SW 1271 (cell line): Measurements from ENCODE around the gene LGR5.
"Not testable (repeated sequence)": the region's sequence is repeated elsewhere in the genome, so short reads cannot be mapped to it uniquely, and the experiment has no call there.

ENCODE experiments used
- DNase-seq, 2 experiments: peaks; one replicate each; lab custom pipeline; 2025; lab: John Stamatoyannopoulos, UW

The LGR5 gene

GRCh38 chr12:71476513-71476912, 36.9 kb downstream of the LGR5 start:
- peak in 1 of 2 experiments; percentile 9 for DNase-seq

DNA sequence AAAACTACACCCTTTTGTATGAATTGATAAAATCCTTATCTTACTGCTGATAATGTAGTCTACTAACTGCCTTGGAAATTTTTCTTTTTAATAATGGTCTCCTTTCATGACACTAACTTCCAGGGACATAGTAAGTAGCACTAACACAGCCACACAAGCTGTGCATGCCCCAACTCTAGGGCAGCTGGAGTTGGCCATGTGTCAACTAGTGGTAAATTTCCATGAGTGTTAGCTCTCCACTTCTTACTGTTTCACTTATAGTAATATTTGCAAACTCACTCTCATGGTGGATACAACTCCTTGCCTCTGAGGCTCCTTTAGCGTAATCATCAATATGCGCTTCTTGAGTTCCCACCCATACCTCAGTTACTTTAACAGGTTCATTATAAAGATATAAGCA, 38.0 kb downstream of the LGR5 start:
- no peak for DNase-seq

DNA sequence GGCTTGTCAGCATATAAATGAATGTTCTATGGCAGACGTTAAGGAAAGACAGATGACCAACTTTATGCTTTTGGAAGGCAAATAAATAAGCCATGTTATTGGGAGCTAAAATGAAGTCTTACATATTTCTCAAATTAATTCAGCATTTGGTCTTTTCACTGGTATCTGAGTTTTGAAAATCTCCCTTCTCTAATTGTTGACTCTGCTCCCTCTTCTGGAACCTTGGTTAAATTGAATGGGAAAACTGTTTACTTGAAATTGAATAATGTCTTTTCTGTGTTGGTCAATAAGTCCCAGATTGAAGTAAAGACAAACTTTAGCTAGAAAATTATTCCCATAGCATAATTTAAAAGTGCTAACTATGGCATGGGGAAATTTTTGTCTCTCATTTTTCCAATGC, 38.7 kb downstream of the LGR5 start:
- DNase-seq, result no peak

DNA sequence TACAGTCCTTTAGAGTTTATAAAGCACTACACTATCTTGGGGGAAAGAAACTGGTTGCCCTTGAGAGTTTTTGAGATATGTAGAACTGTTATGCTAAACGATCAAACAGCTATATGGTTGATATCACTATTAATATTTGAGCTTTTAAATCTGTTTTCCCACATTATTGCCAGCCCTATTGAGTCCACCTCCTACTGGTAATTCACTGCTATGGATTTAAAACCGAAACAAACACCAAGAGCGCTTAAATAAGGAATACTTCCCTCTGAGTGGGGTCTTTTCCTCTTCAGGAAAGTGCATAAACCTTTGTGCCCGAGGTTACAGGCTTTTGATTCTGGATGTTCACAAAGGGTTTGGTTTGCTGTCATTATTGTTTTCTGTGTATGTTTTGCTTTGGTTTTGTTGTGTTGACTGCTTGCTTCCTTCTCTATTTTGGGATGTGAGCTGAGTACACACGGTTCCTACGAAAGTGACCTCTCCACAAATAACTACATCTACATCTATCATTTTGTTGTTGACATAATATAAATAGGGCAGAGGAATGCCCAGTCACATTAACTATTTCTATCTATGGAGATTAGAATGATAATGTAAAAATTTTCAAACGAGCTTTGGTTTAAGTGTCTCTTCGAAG, 44.8 kb downstream of the LGR5 start:
- no peak for DNase-seq

GRCh38 chr12:71490844-71491243, 51.2 kb downstream of the LGR5 start:
- DNase-seq, result not testable (repeated sequence)

- no peak for DNase-seq
These were observed 53.0 kb downstream of the LGR5 start for GRCh38 chr12:71492604-71493003.

- no peak for DNase-seq
These were observed 60.2 kb downstream of the LGR5 start for GRCh38 chr12:71499834-71500233.

DNA sequence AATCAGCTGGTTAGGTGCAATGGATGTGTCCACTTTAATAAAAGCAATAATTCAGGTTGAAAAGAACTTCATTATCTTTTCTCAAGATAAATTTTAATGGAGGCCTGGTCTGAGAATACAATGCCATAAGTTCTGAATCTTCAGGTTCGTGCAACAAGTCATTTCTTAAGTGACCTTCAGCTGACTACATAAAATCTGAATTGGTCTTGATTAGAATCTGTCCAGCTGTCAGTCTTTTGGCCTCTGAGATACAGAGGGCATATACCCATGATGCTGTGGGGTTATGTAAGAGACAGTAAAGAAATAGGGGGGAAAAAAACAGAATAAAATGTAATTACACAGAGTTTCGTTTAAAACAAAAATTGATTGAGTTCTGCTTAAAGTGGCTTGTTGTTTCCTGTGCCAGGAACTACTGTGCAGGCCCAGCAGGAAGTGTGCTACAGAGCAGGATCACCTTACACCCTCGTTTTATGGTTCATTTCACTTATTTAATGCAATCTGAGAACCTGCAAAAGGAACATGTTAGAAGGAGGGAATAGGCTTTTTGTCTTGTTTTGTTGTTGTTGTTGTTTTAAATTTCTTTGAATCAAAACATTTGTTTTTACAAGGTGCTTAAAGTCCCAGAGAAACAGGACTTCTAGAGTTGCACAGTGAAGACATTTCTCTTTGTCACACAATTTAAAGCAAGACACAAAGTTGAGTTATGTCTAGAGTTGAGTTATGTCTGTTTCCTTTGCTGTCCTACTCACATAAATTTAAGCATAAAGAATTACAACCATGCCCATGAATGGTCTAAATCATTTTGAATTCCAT, 64.2 kb downstream of the LGR5 start:
- DNase-seq, result no peak

DNA sequence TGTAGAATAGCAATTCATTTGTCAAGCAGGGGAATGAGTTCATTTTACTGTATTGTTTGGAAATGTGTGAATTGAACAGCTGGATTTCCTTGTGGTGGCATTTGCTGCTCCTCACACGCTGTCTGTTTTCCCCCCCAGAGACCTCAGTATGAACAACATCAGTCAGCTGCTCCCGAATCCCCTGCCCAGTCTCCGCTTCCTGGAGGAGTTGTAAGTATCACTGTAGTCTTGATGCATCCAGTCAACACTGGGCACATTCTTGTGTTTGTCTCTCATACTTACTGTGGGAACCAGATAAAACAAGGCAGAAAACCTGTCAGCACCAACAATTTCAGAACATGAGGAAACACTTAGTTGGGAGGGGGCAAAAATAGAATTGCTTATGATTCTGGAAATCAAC, 64.9 kb downstream of the LGR5 start:
- DNase-seq, result no peak

GRCh38 chr12:71509705-71510104, 70.1 kb downstream of the LGR5 start:
- no peak for DNase-seq

GRCh38 chr12:71517145-71517846, 77.7 kb downstream of the LGR5 start:
- no peak for DNase-seq

DNA sequence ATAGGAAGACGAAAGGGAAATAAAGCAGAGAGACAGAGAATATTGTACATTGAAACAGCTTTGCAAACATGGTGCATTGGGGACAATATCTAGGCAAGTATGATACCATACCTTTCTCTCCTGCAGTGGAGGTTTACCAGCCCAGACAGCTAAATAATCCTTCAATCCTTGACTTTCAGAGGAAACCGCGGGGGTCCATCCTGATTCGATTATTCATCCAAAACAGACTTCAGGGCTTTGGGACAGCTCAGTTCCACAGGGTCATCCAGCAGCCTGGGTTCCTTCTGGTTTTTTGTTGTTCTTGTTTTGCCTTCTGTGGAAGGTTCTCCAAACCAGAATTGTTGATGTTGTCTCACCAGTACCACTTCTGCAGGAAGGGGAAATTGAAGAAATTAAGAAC, 81.5 kb downstream of the LGR5 start:
- DNase-seq, result no peak

DNA sequence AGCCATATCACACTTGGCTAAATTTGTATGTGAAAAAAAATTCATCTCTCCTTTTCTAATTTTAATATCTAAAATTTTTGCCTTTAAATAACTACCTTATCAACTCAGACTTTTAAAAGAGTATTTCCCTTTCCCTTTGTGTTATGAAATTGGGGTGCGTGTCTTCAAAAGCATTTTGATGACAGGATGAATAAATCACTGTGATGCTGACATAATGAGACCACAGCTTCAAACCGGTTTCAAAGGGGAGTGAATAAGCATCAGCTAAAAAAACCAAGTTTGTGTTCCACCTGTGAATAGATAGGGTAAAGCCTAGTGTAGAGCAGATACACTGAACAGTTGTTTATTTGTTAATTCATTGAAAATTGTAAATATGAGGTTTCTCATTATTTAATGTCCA, 85.0 kb downstream of the LGR5 start:
- DNase-seq, result no peak

GRCh38 chr12:71533703-71534102, 94.1 kb downstream of the LGR5 start:
- DNase-seq, result no peak

DNA sequence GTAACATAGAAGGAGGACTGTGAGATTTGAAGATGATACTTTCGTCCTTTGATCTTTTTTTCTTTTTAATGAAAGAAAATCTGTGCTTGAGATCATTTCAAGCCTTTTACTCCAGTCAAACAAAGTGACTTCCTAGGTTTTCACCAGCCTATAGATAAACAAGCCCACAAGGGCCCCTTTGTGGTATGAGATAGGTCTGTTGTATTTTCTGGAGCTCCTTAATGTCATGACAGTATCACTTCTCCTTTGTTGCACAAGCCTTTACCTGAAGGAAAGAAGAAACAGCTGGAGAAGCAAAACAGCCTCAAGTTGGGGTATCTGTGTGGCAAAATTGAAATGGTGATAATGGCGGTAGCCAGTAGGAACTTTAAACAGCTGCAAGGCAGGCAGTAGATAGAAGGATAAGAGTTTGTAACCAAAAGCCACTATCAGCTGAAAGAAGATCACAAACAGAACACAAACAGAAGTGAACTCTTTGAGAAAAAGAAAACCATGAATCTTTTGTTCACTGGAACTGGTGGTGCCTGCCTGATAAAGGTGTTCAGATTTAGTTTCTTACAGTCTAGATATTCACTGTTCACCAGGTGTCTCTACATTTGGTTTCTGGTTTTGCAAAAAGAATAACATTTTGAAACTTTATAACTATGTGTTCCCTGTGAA, 96.8 kb downstream of the LGR5 start:
- no peak for DNase-seq

GRCh38 chr12:71536939-71537622, 97.5 kb downstream of the LGR5 start:
- no peak for DNase-seq

DNA sequence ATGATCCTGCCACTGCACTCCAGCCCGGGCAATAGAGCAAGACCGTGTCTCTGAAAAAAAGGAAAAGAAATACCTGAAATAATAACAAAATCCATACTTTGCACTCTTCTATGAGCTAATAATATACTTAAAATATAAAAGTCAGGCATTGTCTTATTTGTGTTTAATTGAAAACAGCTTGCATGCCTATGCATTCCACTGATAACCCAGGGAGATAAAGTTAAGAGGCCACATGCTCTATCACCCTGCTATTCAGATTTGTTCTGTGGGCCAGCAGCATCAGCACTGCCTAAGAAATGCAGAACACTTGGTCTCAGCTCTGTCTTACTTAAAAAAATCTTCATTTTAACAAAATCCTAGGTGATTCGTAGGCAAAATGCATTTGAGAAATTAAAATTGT, 99.2 kb downstream of the LGR5 start:
- no peak for DNase-seq

GRCh38 chr12:71541583-71541982, 102.0 kb downstream of the LGR5 start:
- no peak for DNase-seq

- DNase-seq, result no peak
These were observed 106.8 kb downstream of the LGR5 start for GRCh38 chr12:71546322-71546861.

- no peak for DNase-seq
These were observed 109.3 kb downstream of the LGR5 start for GRCh38 chr12:71548893-71549292.

GRCh38 chr12:71551529-71551928, 111.9 kb downstream of the LGR5 start:
- peak in 1 of 2 experiments; percentile 27 for DNase-seq
